ENCODE results near the gene EIF2S1.
"Not testable (repeated sequence)": the region's sequence is repeated elsewhere in the genome, so short reads cannot be mapped to it uniquely, and the experiment has no call there.

EIF2S1 gene

GRCh38 chr14:67372833-67373232, 12.7 kb downstream of the EIF2S1 start:
- no peak for DNase-seq

GRCh38 chr14:67373347-67373746, 13.2 kb downstream of the EIF2S1 start:
- DNase-seq: no peak

- no peak for DNase-seq
Observed at GRCh38 chr14:67377916-67378315, 17.8 kb downstream of the EIF2S1 start.

- DNase-seq: no peak
Observed at GRCh38 chr14:67385120-67385519, 25.0 kb downstream of the EIF2S1 start.

GRCh38 chr14:67385618-67386017, 25.5 kb downstream of the EIF2S1 start:
- no peak for DNase-seq

GRCh38 chr14:67387195-67387594, 27.1 kb downstream of the EIF2S1 start:
- DNase-seq: no peak

GRCh38 chr14:67389275-67389674, 29.1 kb downstream of the EIF2S1 start:
- no peak for DNase-seq

- no peak for DNase-seq
Observed at GRCh38 chr14:67389811-67390534, 29.8 kb downstream of the EIF2S1 start.

- DNase-seq: no peak
Observed at GRCh38 chr14:67391268-67391667, 31.1 kb downstream of the EIF2S1 start.

GRCh38 chr14:67392123-67392522, 32.0 kb downstream of the EIF2S1 start:
- no peak for DNase-seq

GRCh38 chr14:67392800-67393199, 32.7 kb downstream of the EIF2S1 start:
- DNase-seq: no peak

GRCh38 chr14:67393689-67394088, 33.6 kb downstream of the EIF2S1 start:
- DNase-seq: no peak

GRCh38 chr14:67395086-67395875, 35.2 kb downstream of the EIF2S1 start:
- DNase-seq: no peak

- no peak for DNase-seq
Observed at GRCh38 chr14:67395876-67396189, 35.7 kb downstream of the EIF2S1 start.

- no peak for DNase-seq
Observed at GRCh38 chr14:67396381-67396970, 36.3 kb downstream of the EIF2S1 start.

GRCh38 chr14:67397536-67397935, 37.4 kb downstream of the EIF2S1 start:
- no peak for DNase-seq

GRCh38 chr14:67400434-67400833, 40.3 kb downstream of the EIF2S1 start:
- DNase-seq: no peak

- no peak for DNase-seq
Observed at GRCh38 chr14:67405771-67406170, 45.6 kb downstream of the EIF2S1 start.

GRCh38 chr14:67408122-67408801, 48.1 kb downstream of the EIF2S1 start:
- not testable (repeated sequence) for DNase-seq

- DNase-seq: no peak
Observed at GRCh38 chr14:67409461-67409860, 49.3 kb downstream of the EIF2S1 start.

GRCh38 chr14:67410313-67410712, 50.2 kb downstream of the EIF2S1 start:
- DNase-seq: no peak

- DNase-seq: no peak
Observed at GRCh38 chr14:67411370-67411769, 51.2 kb downstream of the EIF2S1 start.

GRCh38 chr14:67411820-67412421, 51.8 kb downstream of the EIF2S1 start, which contains the start of gene PLEK2:
Gene PLEK2, minus strand, starts transcription at chr14:67412165. Its CDS starts 106 bp downstream, at chr14:67412059.
- DNase-seq: peak; percentile 70
